ENCODE results near the gene ZNF835.
"Not testable (repeated sequence)": the region's sequence is repeated elsewhere in the genome, so short reads cannot be mapped to it uniquely, and the experiment has no call there.

ZNF835 gene

DNA sequence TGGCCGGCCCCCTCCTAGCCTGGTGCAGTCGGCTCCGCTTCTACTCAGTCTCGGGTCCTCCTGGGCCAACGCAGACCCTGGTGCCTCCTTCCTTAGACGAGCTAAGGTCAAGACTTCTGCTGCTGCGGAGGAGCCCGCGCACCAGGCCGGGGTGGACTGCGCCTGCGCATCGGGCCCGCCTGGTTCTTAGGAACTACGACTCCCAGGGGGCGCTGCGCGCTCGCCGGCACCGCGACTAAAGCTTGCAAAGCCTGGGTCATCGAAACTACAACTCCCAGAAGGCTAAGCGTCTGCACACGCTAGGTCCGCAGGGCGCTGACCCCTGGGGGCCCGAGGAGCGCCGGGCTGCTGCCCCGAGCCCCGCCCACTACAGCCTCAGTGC, at the start of gene ZNF835:
ZNF835 (minus strand) TSS at position 145 of the 382 bp plus-strand sequence. CDS start 6,559 bp downstream, outside the sequence.
- peak; percentile 74 for DNase-seq

DNA sequence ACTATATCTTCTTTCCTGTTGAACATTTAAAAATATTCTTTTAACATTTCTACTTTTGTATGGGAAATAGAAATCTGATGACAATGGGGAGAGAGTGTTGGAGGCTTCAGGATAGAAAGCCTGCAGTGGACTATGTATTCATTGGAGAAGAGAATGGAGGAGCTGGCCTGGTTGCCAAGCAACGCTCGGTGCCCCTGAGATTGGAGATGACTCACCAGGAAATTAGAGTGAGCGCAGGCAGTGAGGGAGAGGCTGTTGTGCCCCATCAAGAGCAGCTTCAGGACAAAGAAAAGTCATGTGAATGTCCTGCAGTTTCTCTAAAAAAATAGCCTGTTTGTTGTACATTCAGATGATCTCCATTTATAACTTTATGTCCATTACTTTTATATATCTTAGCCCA, 48.7 kb upstream of the ZNF835 start:
- no peak for DNase-seq

DNA sequence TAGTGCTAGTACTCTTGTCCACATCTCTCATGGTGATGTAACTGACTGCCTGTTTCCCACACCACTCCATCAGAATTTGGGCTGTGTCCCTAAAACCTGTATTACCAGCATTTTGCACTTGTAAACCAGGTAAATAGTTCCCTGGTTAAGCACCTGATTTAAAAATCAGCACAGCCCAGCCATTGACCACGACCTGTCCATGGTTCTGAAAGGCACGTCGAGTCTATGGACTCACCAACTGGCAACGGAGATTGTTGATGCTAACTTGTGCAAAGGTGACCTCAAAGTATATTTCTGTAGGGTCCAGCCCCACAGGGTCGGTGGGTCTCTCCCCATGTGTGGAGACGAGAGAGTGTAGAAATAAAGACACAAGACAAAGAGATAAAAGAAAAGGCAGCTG, 46.7 kb upstream of the ZNF835 start:
- DNase-seq = no peak

DNA sequence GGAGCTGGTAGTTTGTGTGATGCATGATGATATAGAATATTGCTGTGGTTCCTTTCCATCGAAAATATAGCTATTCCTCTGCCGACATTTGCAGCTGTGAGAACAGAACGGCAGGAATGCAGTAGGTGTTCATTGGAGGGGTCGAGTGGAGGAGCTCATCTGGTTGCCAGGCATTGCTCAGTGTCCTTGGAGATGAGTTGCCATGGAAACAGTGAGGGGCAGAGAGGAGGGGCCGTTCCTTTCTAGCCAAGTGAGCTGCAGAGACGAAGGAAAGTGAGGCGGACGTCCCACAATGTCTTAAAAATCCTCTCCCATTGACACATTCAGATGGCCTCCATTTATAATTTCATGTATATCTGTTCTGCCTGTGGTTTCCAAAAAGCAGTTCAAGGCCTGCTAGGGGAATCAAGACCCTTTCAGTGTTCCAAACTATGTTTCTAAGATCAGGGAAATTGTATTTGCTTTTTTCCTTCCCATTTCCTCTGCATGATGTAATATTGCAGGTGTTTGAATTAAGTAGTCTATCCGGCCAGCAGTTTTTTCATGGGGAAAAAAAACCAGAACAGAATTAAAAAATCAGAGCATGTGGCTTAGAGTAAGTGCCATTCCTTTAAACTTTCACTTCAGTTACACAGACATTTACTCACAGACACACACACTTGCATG, 41.2 kb upstream of the ZNF835 start:
- no peak for DNase-seq

DNA sequence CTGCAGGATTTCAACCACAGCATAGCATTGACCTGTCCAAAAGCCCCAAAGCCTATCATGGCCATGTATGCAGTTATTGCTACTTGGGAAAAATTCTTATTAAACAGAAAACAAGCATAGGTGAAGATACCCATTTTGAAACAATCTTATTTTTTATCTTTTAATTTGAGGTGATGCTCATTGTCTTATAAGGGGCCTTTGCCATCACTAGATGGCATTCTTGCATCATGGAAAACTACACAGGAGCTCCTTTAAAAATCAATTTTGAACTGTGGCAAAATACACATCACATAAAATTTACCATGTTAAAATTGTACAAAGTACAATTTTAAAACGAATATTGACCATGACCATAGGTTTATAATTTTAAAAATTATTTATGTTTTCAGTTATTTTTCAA, 38.9 kb upstream of the ZNF835 start:
- DNase-seq = no peak

DNA sequence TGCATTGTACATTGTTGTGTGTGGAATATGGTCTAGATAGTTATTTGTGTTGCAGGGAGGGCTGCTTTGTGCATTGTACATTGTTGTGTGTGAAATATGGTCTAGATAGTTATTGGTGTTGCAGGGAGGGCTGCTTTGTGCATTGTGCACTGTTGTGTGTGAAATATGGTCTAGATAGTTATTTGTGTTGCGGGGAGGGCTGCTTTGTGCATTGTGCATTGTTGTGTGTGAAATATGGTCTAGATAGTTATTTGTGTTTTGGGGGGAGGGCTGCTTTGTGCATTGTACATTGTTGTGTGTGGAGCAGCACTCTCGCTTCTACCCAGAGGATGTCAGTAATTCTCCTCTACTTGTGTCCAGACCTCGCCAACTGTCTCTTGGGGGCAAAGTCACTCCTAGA, 36.3 kb upstream of the ZNF835 start:
- DNase-seq = no peak

DNA sequence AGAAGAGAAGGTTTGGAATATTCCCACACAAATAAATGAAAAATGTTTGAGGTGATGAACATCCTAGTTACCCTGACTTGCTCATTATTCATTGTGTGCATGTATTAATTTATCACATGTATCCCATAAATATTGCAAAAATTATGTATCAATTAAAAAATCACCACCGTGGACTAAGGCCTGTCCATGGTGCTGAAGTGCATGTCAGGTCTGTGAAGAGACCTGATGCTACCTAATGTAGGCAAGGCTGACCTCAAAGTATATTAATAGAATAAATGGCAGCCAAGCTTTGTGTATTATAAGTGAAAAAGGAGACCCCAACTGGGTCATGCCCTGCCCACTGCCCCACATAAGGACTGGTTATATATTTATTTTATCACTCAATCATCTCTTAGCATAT, 34.4 kb upstream of the ZNF835 start:
- DNase-seq = no peak

DNA sequence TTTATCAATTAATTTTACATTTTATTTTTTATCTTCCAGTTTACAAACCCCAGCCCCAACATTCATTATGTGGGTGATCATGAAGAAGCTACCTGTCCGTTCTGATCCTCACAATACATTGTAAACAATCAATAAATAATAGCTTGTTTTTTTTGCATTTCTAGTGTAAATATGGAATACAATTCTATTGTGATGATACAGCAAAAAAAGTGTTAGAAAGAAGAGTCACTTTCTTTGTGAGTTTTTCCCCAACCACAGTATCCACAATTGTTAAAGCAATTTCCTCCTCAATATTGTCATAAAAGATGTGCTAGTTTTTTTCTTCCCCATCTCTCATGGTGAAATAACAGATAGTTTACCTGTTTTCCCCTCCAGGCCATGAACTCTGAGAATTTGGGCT, 30.3 kb upstream of the ZNF835 start:
- DNase-seq = no peak

DNA sequence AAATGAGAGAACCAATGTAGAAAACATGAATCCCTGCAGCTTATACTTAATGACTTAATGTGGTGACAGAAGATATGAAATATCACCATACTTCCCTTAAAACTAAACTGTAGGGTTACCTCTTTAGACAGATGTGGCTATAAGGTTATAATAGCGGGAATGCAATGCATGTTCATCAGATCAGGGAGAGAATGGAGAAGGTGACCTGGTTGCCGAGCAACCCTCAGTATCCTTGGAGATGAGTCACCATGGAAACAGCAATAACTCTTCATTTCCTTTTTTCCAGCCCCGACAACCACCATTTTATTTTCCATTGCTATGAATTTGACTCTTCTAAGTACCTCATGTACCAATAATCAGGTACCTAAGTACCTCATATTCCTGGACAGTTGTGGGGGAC, 28.0 kb upstream of the ZNF835 start:
- no peak for DNase-seq

DNA sequence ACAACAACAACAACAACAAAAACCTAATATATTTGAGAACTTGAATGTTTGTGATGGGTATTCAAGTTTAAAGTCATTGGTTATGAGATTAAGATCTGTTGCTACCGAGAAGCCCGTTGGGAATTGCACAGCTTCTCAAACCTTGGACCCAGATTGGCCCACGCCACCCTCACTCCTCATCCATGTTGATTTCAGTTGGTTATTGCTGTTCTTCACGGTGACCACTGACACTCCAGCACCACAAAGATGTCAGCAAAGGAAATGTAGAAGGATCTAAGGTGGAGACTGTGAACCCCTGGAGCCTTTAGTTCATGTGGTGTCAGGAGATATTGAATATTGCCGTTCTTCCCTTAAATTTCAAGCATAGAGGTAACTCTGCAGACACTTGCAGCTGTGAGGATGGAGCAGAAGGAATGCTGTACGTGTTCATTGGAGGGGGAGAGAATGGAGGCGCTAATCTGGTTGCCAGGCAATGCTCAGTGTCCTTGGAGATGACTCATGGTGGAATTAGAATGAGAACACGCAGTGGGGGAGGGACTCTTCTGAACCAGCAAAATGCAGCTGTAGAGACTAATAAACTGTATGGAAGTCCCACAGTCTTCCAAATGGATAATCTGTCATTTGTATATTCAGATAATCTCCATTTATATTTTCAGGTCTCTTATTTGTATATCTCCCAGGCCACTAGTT, 20.8 kb upstream of the ZNF835 start:
- no peak for DNase-seq

DNA sequence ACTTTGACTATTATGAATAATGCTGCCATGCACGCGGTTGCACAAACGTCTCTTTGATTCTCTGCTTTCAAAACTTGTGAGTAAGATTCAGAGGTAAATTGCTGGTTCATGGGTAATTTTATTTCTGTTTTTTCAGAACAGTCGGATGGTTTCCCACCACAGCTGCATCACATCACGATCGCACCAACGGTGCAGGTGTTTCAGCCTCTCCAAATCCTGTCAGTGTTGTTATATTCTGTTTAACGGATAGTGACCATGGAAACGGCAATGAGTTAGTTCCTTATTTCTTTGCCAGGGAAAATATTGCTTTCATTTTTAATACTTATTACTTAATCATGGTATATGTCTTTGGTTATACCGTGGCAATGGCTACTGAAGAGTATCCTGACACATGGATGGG, 19.1 kb upstream of the ZNF835 start:
- no peak for DNase-seq

DNA sequence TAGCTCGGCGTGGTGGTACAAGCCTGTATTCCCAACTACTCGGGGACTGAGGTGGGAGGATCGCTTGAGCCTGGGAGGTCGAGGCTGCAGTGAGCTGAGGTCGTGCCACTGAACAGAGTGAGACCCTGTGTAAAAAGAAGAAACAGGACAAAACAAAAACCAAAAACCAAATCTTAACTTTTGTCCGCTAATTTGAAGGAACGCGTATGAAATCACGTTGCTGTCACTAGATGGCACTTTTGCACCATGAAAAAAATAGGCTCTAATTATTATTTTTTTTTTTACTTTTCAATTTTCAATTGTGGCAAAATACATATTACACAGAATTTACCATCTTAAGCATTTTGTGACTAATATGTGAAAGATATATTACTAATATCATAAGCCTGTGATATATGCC, 17.6 kb upstream of the ZNF835 start:
- no peak for DNase-seq

DNA sequence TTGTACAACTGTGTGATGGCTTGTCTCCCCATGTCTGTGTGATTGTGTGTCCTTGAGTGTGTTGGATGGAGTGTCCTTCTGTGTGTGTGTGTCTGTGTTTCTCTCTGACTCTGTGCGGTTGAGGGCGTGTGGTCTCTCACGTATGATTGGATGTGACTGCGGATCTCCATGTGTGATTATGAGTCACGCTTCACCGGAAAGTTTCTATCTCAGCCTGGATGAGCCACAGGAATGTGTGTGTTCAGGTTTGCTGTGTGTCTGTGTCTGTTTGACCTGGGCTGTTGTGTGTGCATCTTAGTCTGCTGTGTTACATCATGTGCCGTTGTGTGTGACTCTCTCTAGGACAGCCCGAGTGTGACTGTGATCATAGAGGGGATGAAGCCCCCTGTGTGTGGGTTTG, 15.5 kb upstream of the ZNF835 start:
- DNase-seq = no peak

DNA sequence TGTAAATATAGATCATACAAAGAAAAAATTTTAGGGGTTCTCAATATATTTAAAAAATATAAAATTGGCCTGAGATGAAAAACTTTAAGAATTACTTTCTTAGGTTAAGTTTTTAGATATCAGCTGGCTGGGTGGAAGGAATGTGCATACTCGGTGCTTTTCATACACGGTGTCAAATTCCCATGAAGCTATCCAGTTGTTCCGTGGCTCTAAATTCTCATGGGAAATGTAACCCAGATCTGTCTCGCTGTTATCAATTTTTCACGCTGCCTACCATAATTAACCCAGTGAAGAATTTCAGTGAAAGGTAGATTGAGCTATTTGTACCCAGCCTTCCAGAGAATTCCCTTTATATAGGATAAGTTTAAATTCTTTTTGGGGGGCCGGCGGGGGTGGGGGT, 11.6 kb upstream of the ZNF835 start:
- DNase-seq = no peak

DNA sequence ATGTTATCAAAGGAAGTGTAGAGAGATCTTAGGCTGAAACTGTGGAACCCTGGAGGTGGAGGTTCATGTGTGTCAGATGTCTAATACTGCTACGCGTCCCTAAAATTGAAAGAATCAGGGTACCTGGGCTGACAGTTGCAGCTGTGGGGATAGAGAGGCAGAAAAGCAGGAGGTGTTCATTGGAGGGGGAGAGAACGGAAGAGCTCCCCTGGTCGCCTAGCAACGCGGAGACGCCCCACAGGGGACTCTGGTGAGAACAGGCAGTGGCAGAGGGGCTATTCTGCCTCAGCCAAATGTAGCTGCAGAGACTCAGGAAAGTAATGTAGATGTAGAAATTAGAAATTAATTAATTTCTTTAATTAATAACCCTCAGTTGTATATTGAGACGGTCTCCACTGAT, 10.1 kb upstream of the ZNF835 start:
- no peak for DNase-seq

DNA sequence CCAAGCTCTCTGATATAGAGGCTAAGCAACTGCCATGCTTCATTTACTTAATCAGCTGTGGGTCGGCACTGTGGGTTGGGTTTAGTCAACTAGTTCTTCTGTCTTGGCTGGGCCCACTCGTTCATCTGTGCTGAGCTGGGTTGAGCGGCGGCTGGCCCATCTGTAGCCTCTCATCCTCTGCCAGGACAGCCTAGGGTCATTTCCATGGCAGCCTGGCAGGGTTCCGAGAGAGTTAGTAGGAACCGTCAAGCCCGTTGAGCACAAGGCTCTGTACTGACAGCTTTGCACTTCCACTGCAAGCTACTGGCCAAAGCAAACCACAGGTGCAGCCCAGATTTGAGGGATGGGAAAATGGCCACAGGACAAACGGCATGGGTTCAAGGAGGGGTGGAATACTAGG, 6.6 kb upstream of the ZNF835 start:
- no peak for DNase-seq

DNA sequence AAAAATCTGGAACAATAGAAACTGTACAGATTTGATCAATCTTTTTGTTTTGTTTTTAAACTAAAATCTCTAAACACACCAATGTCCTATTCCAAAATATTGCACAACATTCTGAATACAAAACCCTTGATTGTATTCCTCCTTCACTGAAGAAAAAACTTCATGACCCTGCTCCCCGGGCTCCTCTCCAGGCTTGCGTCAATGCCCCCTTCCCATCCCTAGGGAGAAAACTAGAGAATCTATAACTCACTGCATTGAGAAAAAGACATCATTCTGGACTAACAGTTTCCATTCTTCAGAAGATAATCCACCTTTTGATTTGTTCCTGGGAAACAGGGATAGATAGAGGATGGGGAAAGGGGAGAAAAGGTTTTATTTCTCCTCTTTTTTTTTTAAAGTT, 1.1 kb upstream of the ZNF835 start:
- DNase-seq = not testable (repeated sequence)

DNA sequence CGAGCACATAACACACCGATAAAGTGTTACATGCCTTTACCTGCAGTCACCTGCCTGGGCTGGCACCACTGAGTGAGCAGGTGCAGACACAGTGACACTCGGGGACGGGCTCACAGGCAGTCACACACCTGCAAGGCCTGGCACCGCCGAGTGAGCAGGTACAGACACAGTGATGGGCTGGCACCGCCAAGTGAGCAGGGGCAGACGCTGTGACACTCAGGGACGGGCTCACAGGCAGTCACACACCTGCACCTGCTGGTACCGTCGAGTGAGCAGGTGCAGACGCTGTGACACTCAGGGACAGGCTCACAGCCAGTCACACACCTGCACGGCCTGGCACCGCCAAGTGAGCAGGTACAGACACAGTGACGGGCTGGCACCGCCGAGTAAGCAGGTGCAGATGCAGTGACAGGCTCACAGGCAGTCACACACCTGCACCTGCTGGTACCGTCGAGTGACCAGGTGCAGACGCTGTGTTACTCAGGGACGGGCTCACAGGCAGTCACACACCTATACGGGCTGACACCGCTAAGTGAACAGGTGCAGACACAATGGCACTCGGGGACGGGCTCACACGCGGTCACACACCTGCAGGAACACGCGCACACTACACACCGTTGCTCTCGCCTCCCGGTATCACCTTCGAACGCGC, 470 bp downstream of the ZNF835 start:
- DNase-seq = no peak

DNA sequence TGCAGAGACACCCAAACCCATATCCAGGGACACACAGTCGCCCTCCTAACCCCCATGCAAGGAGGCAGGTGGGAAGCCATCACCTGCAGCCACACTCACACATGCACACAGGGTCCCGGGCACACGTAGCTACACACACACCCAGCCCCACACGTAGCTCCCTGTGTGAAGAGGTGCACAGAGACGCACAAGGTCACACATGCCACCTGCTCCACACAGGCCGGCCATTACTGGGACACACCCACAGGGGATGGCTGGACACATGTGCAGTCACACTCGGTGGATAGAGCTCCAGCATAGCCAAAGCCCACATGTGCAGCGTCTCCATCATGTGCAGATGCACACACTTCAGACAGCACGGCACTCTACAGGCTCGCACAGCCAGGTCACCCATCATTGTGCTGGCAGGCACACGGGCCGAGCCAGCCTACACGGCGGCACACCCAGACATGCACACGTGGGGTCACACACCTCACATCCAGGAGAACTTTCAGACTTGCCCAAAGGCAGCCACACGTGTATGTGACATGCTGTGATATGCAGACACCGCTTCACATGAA, 1.1 kb downstream of the ZNF835 start:
- no peak for DNase-seq

DNA sequence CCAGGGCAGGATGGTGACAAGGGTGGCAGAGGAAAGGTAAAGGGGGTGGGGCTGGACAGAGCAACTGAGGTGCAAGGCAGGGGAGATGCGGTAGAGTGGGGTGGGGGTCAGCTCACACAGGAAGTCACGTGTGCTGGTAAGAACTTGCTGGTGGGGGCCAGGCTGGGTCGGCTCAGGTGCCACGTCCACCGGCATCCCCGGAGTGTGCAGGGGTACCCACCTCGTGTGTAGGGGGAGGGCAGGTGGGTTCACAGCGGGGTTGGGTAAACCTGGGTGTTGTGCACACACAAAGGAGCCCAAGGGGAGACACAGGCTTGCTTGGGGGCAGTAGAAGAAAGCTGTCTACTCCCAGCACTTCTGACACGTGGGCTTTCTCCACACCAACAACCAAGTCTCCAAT, 2.9 kb downstream of the ZNF835 start:
- no peak for DNase-seq

DNA sequence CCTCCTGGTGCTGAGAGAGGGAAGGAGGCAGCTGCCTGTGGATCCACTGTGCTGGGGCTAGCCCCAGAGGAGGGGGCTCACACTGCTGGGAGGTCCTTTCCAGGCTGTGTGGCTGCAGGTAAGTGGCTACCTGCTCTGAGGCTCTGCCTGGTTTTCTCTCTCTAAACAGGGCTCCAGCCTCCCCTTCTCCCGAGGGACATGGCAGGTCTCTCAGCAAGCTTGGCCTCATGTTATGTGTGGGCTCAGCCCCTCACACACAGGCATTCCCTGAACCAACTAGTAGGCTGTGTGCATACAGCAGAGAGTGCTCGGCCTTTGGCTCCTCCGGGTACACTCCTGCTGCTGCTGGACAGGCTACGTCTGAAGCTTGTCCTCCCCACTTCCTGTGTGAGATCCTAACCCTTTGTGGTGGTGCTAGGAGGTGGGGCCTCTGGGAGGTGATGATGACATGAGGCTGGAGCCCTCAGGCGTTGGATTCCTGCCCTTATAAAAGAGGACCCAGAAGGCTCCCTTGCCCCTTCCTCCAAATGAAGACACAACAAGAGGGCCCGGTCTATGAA, 4.2 kb downstream of the ZNF835 start:
- DNase-seq = no peak

DNA sequence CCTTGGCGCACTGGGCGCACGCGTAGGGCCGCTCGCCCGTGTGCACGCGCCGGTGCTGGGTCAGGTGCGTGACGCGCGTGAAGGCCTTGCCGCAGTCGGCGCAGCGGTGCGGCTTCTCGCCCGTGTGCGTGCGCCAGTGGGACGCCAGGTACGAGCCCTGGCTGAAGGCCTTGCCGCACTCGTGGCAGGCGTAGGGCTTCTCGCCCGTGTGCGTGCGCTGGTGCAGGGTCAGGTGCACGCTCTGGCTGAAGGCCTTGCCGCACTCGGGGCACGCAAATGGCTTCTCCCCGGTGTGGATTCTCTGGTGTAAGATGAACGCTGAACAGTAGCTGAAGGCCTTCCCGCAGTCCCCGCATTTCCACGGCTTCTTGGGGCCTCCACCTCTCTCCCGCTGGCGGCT, 7.0 kb downstream of the ZNF835 start:
- no peak for DNase-seq

DNA sequence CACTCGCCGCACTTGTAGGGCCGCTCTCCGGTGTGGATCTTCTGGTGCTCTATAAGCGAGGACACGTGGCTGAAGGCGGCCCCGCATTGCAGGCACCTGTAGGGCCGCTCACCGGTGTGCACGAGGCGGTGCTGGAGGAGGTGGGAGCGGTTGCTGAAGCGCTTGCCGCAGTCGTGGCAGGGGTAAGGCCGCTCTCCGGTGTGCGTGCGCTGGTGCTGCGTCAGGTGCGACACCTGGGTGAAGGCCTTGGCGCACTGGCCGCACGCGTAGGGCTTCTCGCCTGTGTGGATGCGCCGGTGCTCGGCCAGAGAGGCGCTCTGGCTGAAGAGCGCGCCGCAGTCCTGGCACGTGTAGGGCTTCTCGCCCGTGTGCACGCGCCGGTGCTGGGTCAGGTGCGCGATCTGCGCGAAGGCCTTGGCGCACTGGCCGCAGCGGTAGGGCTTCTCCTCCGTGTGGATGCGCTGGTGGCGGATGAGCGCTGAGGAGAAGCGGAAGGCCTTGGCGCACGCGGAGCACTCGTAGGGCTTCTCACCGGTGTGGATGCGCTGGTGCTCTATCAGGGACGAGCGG, 7.5 kb downstream of the ZNF835 start:
- no peak for DNase-seq

DNA sequence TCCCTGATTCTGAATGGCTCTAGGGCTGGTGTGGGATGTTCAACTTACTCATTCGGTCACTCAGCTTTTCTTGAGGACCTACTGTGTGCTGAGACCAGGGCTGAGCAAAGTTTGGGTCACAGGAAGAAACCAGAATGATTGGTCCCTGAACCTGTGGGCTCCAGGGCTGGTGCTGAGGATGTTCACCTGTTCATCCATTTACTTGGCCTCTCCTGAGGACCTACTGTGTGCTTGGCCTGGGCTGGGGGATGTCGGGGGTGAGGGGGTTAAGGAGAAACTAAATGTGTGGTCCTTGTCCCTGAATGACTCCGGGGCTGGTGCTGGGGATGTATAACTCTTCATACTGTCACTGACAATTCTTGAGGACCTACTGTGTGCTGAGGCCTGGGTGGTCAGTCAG, 10.3 kb downstream of the ZNF835 start:
- DNase-seq = no peak

Measured in activated CD4-positive, alpha-beta T cell treated with anti-CD3 and anti-CD28 coated beads, Interleukin-2, amount 50 U/mL, for 1 hour (primary cell).